Kidney (tissue), 14 donors: ENCODE data around the gene PYGB. TPM values are rescaled to one million over a fixed set of nuclear protein-coding genes. Genes with fewer than 3 reads are reported as not detected.

ENCODE experiments used
- DNase-seq, 5 donors: peaks; one replicate each; pipeline ENCODE4 v3.0.0-alpha.2; 2013 to 2020
- FAIRE-seq: peaks from 2 replicates; lab custom pipeline; 2012; peaks lifted over from hg19 to GRCh38; lab: Jason Lieb, UNC
- H3K27ac ChIP-seq, 2 donors: one replicate each; pipeline ENCODE4 v1.7.0; 2013; ENCODE audit warnings: low read depth in 2 of 2, low read length in 2 of 2, inconsistent platforms in 1 of 2
- H3K27me3 ChIP-seq: one replicate; pipeline ENCODE4 v1.7.1; 2013; ENCODE audit warnings: low read length, inconsistent platforms; ENCODE audit not compliant: control insufficient read depth, insufficient read depth
- H3K36me3 ChIP-seq, 3 donors: one replicate each; pipeline versions ENCODE4 v1.7.0 to v1.7.1; 2013; ENCODE audit warnings: low read length in 3 of 3, control low read depth in 1 of 3, inconsistent platforms in 1 of 3; ENCODE audit not compliant: insufficient read depth in 3 of 3, control insufficient read depth in 2 of 3
- H3K4me1 ChIP-seq, 3 donors: one replicate each; pipeline versions ENCODE4 v1.7.0 to v1.7.1; 2013; ENCODE audit warnings: low read length in 3 of 3, inconsistent platforms in 1 of 3, low read depth in 1 of 3; ENCODE audit not compliant: control insufficient read depth in 2 of 3, insufficient read depth in 2 of 3
- H3K4me3 ChIP-seq, 3 donors: one replicate each; pipeline versions ENCODE4 v1.7.0 to v1.8.1; 2013; ENCODE audit warnings: low read length in 3 of 3, control low read depth in 1 of 3, inconsistent platforms in 1 of 3
- H3K9ac ChIP-seq, 3 donors: one replicate each; pipeline versions ENCODE4 v1.7.0 to v1.7.1; 2013; ENCODE audit warnings: low read length in 3 of 3, control low read depth in 1 of 3, inconsistent platforms in 1 of 3
- H3K9me3 ChIP-seq, 3 donors: one replicate each; pipeline versions ENCODE4 v1.7.0 to v1.7.1; 2013; ENCODE audit warnings: low read length in 3 of 3, control low read depth in 1 of 3, inconsistent platforms in 1 of 3; ENCODE audit not compliant: control insufficient read depth in 2 of 3, insufficient read depth in 1 of 3
- CTCF ChIP-seq: IDR thresholded peaks from 3 replicates; pipeline ENCODE4 v1.5.1; 2012; ENCODE audit warnings: mild to moderate bottlenecking, moderate library complexity, borderline replicate concordance; ENCODE audit not compliant: insufficient read depth; ENCODE audit errors: extremely low read depth
- intact Hi-C: fragments of 100-400 bp; cut with DNase I; formaldehyde crosslinking; loops from one replicate; pipeline ENCODE4 v1.11.1; 2022
- polyA plus RNA-seq: library from polyadenylated mRNA; stranded (reverse); fragments of 350-450 nt; fragmentation: Illumina TruSeq; extraction: RNeasy Lipid Tissue Mini Kit (QIAGEN cat#74804); gene quantifications from one replicate; pipeline ENCODE4 v1.2.3, GENCODE V29; 2014; ENCODE audit warnings: low read depth, low replicate concordance; ENCODE audit not compliant: insufficient read depth
- total RNA-seq: library from RNA; stranded (reverse); fragmentation: NEBNext Ultra II Directional; extraction: Animal tissue kit (Norgen Biotek cat#: 25700); gene quantifications from one replicate; pipeline ENCODE4 v1.2.1, GENCODE V29; 2021
- donor health status: control.
- donor health status: control.
- donor health status: control.
- donor health status: control.
- donor health status: control.
- donor health status: DM: yes; HTN: yes; CAD: no.
- donor health status: Normal renal cell carcinoma (clear cell type).

PYGB gene
- total and polyA plus RNA-seq, 2 donors from 2014 or later: 50.9 to 176 TPM

DNA sequence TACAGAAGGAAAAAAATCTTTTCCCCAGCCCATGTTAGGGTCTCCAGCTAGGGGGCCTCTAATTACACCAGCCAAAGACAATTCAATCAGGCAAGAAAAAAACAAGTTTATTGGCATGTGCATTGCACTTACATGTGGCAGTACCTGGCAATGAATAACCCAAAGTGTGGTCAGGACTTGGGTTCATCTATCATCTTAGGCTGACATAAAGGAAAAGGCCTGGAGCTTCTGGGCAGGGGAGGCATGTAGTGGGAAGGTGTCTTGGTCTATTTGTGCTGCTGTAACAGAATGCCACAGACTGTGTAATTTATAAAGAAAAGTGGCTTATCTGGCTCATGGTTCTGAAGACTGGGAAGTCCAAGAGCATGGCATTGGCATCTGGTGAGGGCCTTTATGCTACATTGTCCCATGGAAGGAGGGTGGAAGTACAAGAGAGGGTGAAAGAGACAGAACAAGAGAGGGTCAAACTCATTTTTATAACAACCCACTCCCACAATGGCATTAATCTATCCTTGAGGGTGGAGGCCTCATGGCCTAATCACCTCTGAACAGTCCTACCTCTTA lies 4.4 kb upstream of the PYGB start:
- no peak for TF ChIP-seq CTCF
- Histone ChIP-seq H3K9me3 (no peaks in the 10 kb centered on the region), H3K36me3 (no peaks in the 10 kb centered on the region), H3K27me3 (no peaks in the 10 kb centered on the region), H3K4me1 (peaks cover 0 to 6% (median 0%) of the 10 kb centered on the region in 3 donors), H3K9ac (no peak overlapping the region), H3K4me3 (no peak overlapping the region), H3K27ac (no peak overlapping the region)
- intact Hi-C loops: no loop called here
- FAIRE-seq (no peak), DNase-seq (no peak)

DNA sequence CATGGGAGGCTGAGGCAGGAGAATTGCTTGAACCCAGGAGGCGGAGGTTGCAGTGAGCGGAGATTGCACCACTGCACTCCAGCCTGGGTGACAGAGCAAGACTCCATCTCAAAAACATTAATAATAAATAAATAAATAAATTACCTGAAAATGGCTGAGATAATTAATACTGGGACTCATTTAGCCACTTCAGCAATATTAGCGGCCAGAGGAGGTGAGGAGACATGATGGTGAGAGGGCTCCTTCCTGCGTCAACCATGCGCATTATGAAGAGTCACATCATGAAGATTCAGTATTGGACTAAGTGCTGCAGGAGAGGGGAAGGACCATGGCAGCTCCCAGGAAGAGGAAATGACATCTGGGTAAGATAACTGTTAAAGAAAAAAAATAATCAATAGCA lies 2.9 kb upstream of the PYGB start:
- FAIRE-seq: no peak
- Histone ChIP-seq H3K27me3 (no peaks in the 10 kb centered on the region), H3K9me3 (no peaks in the 10 kb centered on the region), H3K36me3 (no peaks in the 10 kb centered on the region), H3K4me3 (no peak overlapping the region), H3K9ac (no peak overlapping the region), H3K27ac (no peak overlapping the region), H3K4me1 (peaks cover 0 to 14% (median 0%) of the 10 kb centered on the region in 3 donors)
- peak in 1 of 5 donors; percentile 22 for DNase-seq
- no peak for TF ChIP-seq CTCF
- intact Hi-C loops: no loop called here

GRCh38 chr20:25245461-25245860 lies 2.4 kb upstream of the PYGB start:
- Histone ChIP-seq H3K4me3 (no peak overlapping the region), H3K27me3 (no peaks in the 10 kb centered on the region), H3K9me3 (no peaks in the 10 kb centered on the region), H3K36me3 (no peaks in the 10 kb centered on the region), H3K27ac (no peak overlapping the region), H3K4me1 (peaks cover 0 to 14% (median 4%) of the 10 kb centered on the region in 3 donors), H3K9ac (no peak overlapping the region)
- FAIRE-seq: no peak
- TF ChIP-seq CTCF: no peak
- intact Hi-C loops: no loop called here
- DNase-seq: peak in 1 of 5 donors; percentile 24
